GM21367 (cell line): Measurements from ENCODE around the gene CGB1.
"Not testable (repeated sequence)": the region's sequence is repeated elsewhere in the genome, so short reads cannot be mapped to it uniquely, and the experiment has no call there.

ENCODE experiments used
- ATAC-seq: cut with Tn5 transposase; IDR thresholded peaks from one replicate; pipeline ENCODE4 v1.9.1; 2021; ENCODE audit not compliant: unreplicated experiment

Gene CGB1

DNA sequence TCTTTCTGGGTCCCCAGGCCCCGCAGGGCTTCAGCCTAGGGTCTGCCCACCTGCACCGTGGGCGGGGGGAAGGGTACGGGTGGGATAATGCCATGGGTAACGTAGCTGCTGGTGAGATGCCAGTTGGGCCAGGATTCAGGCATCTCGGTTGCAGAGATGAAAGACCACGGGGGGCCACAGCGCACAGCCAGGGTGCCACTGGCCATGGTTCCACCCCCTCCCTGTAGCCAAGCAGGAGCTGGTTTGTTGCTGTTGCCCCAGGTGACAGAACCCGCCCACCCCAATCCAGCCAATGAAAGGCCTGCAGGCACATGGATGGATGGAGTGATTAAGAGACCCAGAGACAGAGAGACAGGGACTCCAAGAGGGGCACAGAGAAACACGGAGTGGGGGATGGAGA lies 21.9 kb upstream of the CGB1 start:
- ATAC-seq = no peak

- no peak for ATAC-seq
These were observed 21.0 kb upstream of the CGB1 start, which contains the start of gene CGB7 for GRCh38 chr19:49057636-49058234. TSS of gene CGB7 (minus strand) at chr19:49057749. CDS start at chr19:49055375, 2,374 bp downstream.

DNA sequence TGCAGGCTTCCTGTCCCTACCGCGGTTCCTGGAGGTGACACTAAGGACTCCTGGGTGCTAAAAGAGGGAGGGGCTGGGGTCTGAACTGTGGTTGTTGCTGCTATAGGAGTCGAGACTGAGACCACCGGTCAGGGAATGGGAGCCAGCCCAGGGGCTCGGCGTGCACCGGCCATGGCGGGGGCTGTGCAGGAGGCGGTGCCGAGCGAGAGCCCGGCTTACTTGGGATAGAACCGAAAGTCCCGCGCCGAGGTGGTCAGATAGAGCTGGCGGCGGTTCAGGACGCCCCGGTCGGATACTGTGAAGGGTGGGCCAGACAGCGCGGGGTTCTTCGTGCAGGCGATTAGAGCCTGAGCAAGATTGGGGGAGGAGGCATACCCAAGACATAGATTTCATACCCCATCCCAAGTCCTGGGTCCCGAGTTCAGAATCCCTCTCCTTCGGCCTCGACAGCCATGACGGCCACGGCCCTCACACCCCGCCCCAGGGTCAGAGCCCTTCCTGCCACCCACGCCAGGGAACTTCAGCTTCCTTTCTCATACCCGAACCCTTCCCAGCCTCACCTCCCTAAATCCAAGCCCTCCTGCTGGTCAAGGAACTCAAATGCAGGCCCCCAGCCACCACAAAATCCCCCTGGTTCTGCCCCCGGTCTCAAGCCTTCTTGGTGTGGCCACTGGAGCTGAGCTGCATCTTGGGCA lies 20.4 kb upstream of the CGB1 start:
- ATAC-seq = not testable (repeated sequence)

DNA sequence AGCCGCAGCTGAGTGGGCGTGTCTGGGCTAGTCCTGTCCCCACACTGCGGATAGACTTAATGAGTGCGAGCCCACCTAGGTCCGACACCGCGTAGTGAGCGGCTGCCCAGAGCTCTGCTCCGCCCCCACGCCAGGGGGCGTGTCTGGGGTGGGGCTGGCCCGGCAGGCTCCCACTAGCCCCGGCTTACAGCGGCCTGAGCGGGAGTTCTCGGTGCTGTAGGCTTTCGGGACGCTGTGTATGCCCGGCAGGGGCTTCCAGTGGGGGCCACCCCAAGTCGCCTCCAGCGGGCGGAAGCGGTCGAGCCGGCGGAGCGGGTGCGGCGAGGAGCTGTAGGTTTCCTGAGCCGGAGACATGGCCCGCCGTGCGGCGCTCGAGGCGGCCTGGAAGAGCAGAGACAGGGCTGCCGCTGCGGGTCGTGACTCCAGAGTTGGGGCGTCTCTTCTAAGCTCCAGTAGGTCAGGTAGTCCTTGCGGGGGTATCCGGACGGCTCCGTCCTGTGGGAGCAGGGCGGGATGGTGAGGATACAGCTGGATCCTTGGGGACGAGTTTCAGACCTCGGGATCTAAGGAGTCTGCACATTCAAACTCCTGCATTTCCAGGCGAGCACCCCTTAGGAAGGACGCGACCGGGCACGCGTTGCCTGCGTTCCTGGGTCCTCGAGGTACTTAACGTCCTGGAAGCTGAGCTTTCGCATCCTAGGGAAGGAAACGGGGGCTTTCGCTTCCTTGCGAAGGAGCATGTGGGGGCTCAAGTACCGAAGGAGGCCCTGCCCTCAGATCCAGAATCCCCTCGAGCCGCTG lies 19.6 kb upstream of the CGB1 start:
- no peak for ATAC-seq

DNA sequence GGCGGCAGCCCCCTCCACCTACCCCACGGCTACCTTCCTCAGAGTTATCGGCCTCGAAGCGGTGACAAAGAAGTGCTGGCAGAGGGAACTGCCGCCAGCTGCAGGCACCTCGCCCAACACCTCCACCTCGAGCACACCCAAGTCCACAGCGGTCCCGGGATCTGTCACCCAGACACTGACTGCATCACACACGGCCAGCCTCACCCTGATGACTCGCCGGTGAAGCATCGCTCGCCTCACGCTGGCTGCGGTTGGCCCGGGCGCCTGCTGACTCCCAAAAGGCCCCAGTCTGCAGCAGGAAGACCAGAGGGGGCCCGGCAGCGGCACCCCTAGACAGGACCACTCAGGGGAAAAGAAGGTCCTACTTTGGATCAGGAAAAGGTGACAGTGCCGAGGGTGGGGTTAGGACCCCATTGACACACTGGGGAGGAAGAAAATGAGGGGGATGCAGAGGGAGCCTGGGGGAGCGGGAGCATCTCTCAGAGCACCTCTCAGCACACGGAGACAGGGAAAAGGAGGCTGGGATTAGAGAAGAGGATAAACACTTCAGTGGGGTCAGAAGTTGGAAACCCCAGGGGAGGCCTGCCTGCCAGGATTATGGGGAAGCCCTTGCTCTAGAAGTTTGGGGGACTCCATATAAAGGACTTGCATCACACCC lies 13.8 kb upstream of the CGB1 start:
- not testable (repeated sequence) for ATAC-seq

GRCh38 chr19:49049834-49050233 lies 13.1 kb upstream of the CGB1 start:
- not testable (repeated sequence) for ATAC-seq

DNA sequence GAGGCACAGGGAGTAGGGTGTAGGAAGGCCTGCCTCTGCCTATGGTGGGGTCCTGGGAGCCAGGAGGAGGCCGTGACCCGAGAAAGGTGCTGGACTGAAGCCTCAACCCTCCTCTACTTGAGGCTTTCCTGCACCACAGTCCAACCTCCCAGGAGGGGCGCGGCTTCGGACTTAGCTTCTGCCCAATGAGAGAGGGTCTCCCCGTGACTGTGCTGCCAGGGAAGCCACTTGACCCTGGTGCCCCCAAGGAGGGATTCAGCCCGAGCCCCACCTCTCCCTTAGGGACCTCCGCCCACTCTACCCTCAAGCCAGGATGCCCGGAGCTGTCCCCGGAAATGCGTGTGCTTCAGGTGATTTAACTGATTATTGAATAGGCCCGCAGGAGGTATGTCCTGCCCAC lies 12.3 kb upstream of the CGB1 start, which contains the start of gene CGB8:
TSS of gene CGB8 (minus strand) at position 101 of the 400 bp plus-strand sequence. CDS start 372 bp downstream, outside the sequence.
- ATAC-seq = not testable (repeated sequence)

DNA sequence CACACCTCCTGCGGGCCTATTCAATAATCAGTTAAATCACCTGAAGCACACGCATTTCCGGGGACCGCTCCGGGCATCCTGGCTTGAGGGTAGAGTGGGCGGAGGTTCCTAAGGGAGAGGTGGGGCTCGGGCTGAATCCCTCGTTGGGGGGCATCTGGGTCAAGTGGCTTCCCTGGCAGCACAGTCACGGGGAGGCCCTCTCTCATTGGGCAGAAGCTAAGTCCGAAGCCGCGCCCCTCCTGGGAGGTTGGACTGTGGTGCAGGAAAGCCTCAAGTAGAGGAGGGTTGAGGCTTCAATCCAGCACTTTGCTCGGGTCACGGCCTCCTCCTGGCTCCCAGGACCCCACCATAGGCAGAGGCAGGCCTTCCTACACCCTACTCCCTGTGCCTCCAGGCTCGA lies 6.9 kb upstream of the CGB1 start, which contains the start of gene CGB5:
TSS of gene CGB5 (plus strand) at position 301 of the 400 bp plus-strand sequence. CDS start 362 bp downstream, outside the sequence.
- ATAC-seq = not testable (repeated sequence)

DNA sequence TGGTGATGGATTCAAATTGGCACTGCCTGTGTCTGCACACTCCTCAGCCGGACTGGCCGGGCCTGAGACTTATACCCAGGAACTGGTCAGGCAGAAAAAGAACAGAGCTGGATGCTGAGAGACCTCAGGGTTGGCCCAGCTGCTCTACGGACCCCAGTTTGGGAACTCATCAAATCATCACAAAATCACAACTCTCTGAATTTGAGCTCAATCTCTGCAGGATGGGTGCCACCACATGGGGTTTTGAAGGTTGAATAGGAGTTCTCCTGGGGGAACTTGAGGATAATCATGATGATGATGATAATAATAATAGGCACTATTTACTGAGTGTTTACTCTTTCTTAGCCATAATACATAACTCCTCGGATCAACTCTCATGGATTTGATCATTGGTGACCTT lies 6.0 kb upstream of the CGB1 start:
- ATAC-seq = not testable (repeated sequence)

- ATAC-seq = no peak
These were observed 5.5 kb upstream of the CGB1 start for GRCh38 chr19:49042177-49042576.

- not testable (repeated sequence) for ATAC-seq
These were observed 3.0 kb upstream of the CGB1 start for GRCh38 chr19:49039736-49040135.

- not testable (repeated sequence) for ATAC-seq
These were observed 2.0 kb upstream of the CGB1 start for GRCh38 chr19:49038557-49039276.

GRCh38 chr19:49038111-49038510 lies 1.4 kb upstream of the CGB1 start:
- ATAC-seq = not testable (repeated sequence)

- not testable (repeated sequence) for ATAC-seq
These were observed 4.9 kb downstream of the CGB1 start, which contains the start of gene CGB2 for GRCh38 chr19:49031642-49032301. TSS of gene CGB2 (plus strand) at chr19:49031890. CDS start at chr19:49032096, 206 bp downstream.

GRCh38 chr19:49030323-49030722 lies 6.4 kb downstream of the CGB1 start:
- not testable (repeated sequence) for ATAC-seq

DNA sequence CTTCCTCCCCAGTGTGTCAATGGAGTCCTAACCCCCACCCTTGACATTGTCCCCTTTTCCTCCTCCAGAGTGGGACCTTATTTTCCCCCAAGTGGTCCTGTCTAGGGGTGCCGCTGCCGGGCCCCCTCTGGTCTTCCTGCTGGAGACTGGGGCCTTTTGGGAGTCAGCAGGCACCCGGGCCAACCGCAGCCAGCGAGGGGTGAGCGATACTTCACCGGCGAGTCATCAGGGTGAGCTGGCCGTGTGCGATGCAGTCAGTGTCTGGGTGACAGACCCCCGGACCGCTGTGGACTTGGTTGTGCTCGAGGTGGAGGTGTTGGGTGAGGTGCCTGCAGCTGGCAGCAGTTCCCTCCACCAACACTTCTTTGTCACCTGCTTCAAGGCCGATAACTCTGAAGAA lies 6.9 kb downstream of the CGB1 start:
- not testable (repeated sequence) for ATAC-seq

GRCh38 chr19:49028686-49029085 lies 8.0 kb downstream of the CGB1 start:
- ATAC-seq = not testable (repeated sequence)

DNA sequence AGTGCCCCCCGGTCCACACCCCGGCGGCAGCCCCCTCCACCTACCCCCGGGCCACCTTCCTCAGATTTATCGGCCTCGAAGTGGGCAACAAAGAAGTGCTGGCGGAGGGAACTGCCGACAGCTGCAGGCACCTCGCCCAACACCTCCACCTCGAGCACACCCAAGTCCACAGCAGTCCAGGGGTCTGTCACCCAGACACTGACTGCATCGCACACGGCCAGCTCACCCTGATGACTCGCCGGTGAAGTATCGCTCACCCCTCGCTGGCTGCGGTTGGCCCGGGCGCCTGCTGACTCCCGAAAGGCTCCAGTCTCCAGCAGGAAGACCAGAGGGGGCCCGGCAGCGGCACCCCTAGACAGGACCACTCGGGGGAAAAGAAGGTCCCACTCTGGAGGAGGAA lies 11.1 kb downstream of the CGB1 start:
- ATAC-seq = not testable (repeated sequence)

- not testable (repeated sequence) for ATAC-seq
These were observed 11.6 kb downstream of the CGB1 start for GRCh38 chr19:49025088-49025487.
